Suprapubic skin (tissue), 3 donors: Measurements from ENCODE around the gene B3GNT9.

Experiments used
- POLR2A ChIP-seq, 2 donors: fragments of 450-650 bp; IDR thresholded peaks; one replicate each; pipeline ENCODE4 v1.6.1; 2017; ENCODE audit warnings: antibody characterized with exemption in 2 of 2, mild to moderate bottlenecking in 2 of 2, moderate library complexity in 2 of 2
- TF ChIP-seq, protein P1 (sequence below), 2 donors: fragments of 200-600 bp in 1 of 2; fragments of 450-650 bp in 1 of 2; sonication (generic) in 1 of 2; IDR thresholded peaks; one replicate each; pipeline ENCODE4 v1.5.1; 2016 to 2019; ENCODE audit warnings: antibody characterized with exemption in 2 of 2, mild to moderate bottlenecking in 1 of 2, moderate library complexity in 1 of 2

DNA sequence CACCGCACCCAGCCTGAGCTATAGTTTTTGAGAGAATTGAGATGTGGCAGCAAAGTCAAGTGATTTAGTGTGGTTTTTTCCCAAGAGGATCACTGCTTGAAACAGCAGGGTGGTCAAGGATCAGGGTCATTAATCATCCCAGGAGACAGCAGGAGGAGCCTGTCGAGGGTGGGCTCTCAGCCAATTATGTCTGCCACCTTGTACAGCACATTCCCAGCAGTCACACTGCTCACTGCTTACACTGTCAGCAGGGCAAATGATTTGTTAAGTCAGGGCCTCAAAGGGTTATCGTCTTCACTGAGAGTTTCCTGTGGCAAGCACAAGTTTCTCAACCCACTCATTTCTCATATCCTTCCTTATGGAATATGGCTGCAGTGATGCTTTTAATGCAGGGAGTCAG is 13.2 kb downstream of the B3GNT9 start:
- TF ChIP-seq, protein P1, sequence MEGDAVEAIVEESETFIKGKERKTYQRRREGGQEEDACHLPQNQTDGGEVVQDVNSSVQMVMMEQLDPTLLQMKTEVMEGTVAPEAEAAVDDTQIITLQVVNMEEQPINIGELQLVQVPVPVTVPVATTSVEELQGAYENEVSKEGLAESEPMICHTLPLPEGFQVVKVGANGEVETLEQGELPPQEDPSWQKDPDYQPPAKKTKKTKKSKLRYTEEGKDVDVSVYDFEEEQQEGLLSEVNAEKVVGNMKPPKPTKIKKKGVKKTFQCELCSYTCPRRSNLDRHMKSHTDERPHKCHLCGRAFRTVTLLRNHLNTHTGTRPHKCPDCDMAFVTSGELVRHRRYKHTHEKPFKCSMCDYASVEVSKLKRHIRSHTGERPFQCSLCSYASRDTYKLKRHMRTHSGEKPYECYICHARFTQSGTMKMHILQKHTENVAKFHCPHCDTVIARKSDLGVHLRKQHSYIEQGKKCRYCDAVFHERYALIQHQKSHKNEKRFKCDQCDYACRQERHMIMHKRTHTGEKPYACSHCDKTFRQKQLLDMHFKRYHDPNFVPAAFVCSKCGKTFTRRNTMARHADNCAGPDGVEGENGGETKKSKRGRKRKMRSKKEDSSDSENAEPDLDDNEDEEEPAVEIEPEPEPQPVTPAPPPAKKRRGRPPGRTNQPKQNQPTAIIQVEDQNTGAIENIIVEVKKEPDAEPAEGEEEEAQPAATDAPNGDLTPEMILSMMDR (IDR thresholded peaks at IDR 0.05): no peak
- TF ChIP-seq POLR2A (IDR thresholded peaks at IDR 0.05): no peak
